CD14-positive monocyte (primary cell): ENCODE measurements around the gene RNF26. TPM values are rescaled to one million over a fixed set of nuclear protein-coding genes. Genes with fewer than 3 reads are reported as not detected.

ENCODE experiments used
- DNase-seq, 3 donors: peaks; one replicate each; pipeline ENCODE4 v3.0.0-alpha.2; 2011 to 2022
- H2AFZ ChIP-seq: 2 replicates; pipeline ENCODE4 v1.6.0; 2012; ENCODE audit warnings: mild to moderate bottlenecking, low read depth, low read length, inconsistent platforms; ENCODE audit not compliant: insufficient read depth, poor library complexity, severe bottlenecking
- H3K27ac ChIP-seq, 2 donors: 1 replicate in 1 of 2; 2 replicates in 1 of 2; pipeline ENCODE4 v1.5.1; 2012 to 2013; ENCODE audit warnings: low read length in 2 of 2, control low read depth in 1 of 2, inconsistent platforms in 1 of 2, low read depth in 1 of 2, mild to moderate bottlenecking in 1 of 2
- H3K27me3 ChIP-seq, 2 donors: one replicate each; pipeline versions ENCODE4 v1.6.0 to v1.6.1; 2011 to 2013; ENCODE audit warnings: low read length in 2 of 2; ENCODE audit not compliant: control insufficient read depth in 2 of 2, insufficient read depth in 2 of 2
- H3K36me3 ChIP-seq, 2 donors: replicated peaks in 1 of 2; 1 replicate in 1 of 2; 2 replicates in 1 of 2; pipeline versions ENCODE4 v1.5.1 to v1.6.1; 2012 to 2013; ENCODE audit warnings: low read length in 2 of 2, control low read depth in 1 of 2, inconsistent platforms in 1 of 2, mild to moderate bottlenecking in 1 of 2; ENCODE audit not compliant: insufficient read depth in 2 of 2, control insufficient read depth in 1 of 2
- H3K4me1 ChIP-seq, 2 donors: 1 replicate in 1 of 2; 2 replicates in 1 of 2; pipeline versions ENCODE4 v1.5.1 to v1.6.1; 2012 to 2013; ENCODE audit warnings: low read length in 2 of 2, control low read depth in 1 of 2, inconsistent platforms in 1 of 2, mild to moderate bottlenecking in 1 of 2, moderate library complexity in 1 of 2; ENCODE audit not compliant: insufficient read depth in 2 of 2, control insufficient read depth in 1 of 2
- H3K4me2 ChIP-seq: replicated peaks from 2 replicates; pipeline ENCODE3; 2012; ENCODE audit warnings: low read length, moderate library complexity, mild to moderate bottlenecking; ENCODE audit not compliant: poor library complexity, severe bottlenecking; ENCODE audit errors: extremely low read depth
- H3K4me3 ChIP-seq, 3 experiments: fragments of 200-600 bp in 1 of 3; sonication (generic) in 1 of 3; replicated peaks in 1 of 3; 1 replicate in 2 of 3; 2 replicates in 1 of 3; pipeline ENCODE4 v1.5.1; 2011 to 2013; ENCODE audit warnings: low read length in 3 of 3, mild to moderate bottlenecking in 3 of 3, control low read depth in 2 of 3, low read depth in 2 of 3, inconsistent platforms in 1 of 3, moderate library complexity in 1 of 3
- H3K79me2 ChIP-seq: 2 replicates; pipeline ENCODE4 v1.6.0; 2012; ENCODE audit warnings: mild to moderate bottlenecking, control low read depth, inconsistent platforms, low read length, moderate library complexity; ENCODE audit not compliant: insufficient read depth
- H3K9ac ChIP-seq: 2 replicates; pipeline ENCODE4 v1.6.0; 2017; ENCODE audit warnings: low read length, mild to moderate bottlenecking; ENCODE audit not compliant: insufficient read depth, poor library complexity, severe bottlenecking
- H3K9me3 ChIP-seq, 2 donors: replicated peaks in 1 of 2; 1 replicate in 1 of 2; 2 replicates in 1 of 2; pipeline versions ENCODE4 v1.5.1 to v1.6.1; 2012 to 2013; ENCODE audit warnings: low read length in 2 of 2, control low read depth in 1 of 2; ENCODE audit not compliant: control insufficient read depth in 1 of 2, insufficient read depth in 1 of 2
- H4K20me1 ChIP-seq: 2 replicates; pipeline ENCODE4 v1.6.0; 2012; ENCODE audit warnings: mild to moderate bottlenecking, low read length, control low read depth, moderate library complexity; ENCODE audit not compliant: insufficient read depth
- H3K27ac Mint-ChIP-seq, 7 donors: one replicate each; pipeline ENCODE4 v1.8.0; 2020; ENCODE audit warnings: mild to moderate bottlenecking in 7 of 7, mixed read lengths in 7 of 7, moderate library complexity in 6 of 7, inconsistent platforms in 2 of 7
- H3K27me3 Mint-ChIP-seq, 3 donors: one replicate each; pipeline ENCODE4 v1.8.0; 2021 to 2022; ENCODE audit warnings: low read depth in 3 of 3, mild to moderate bottlenecking in 3 of 3, mixed read lengths in 3 of 3, moderate library complexity in 3 of 3, inconsistent platforms in 1 of 3
- H3K36me3 Mint-ChIP-seq, 2 donors: one replicate each; pipeline ENCODE4 v1.8.0; 2020; ENCODE audit warnings: mixed read lengths in 2 of 2, inconsistent platforms in 1 of 2, mild to moderate bottlenecking in 1 of 2
- H3K4me1 Mint-ChIP-seq: one replicate; pipeline ENCODE4 v1.8.0; 2020; ENCODE audit warnings: mild to moderate bottlenecking, mixed read lengths
- H3K4me3 Mint-ChIP-seq, 2 donors: one replicate each; pipeline ENCODE4 v1.8.0; 2020; ENCODE audit warnings: mild to moderate bottlenecking in 2 of 2, mixed read lengths in 2 of 2, moderate library complexity in 1 of 2
- H3K9me3 Mint-ChIP-seq, 7 donors: one replicate each; pipeline ENCODE4 v1.8.0; 2020 to 2022; ENCODE audit warnings: mixed read lengths in 7 of 7, mild to moderate bottlenecking in 6 of 7, moderate library complexity in 6 of 7, inconsistent platforms in 2 of 7
- CTCF ChIP-seq: fragments of 200-600 bp; IDR thresholded peaks from one replicate; pipeline ENCODE4 v1.8.0; 2022; ENCODE audit warnings: antibody characterized with exemption, mild to moderate bottlenecking
- WGBS: methylation state at CpG from one replicate; pipeline ENCODE4 v1.1.5; 2013; ENCODE audit warnings: missing lambda C conversion rate; ENCODE audit not compliant: insufficient coverage; 5-methylcytosine and 5-hydroxymethylcytosine counted together
- intact Hi-C, 2 donors: fragments of 100-400 bp; cut with micrococcal nuclease; formaldehyde crosslinking; loops; one replicate each; pipeline versions ENCODE4 v1.15.0 to v1.15.1; 2023
- polyA plus RNA-seq, 3 donors: library from polyadenylated mRNA; depleted of rRNA in 1 of 3; unstranded in 2 of 3; stranded (reverse) in 1 of 3; fragments of 300-500 nt in 2 of 3; fragments of >200 nt in 1 of 3; fragmentation: Illumina TruSeq in 2 of 3; gene quantifications; 1 replicate in 2 of 3; 2 replicates in 1 of 3; pipeline ENCODE4 v1.2.3, GENCODE V29; 2012 to 2021

RNF26 gene
- polyA plus RNA-seq, 3 donors: 6.8 to 27.6 (median 20.5) TPM

- peak overlapping the region; percentile 91 for H2AFZ ChIP-seq
- intact Hi-C loops: no loop called here
Measured at GRCh38 chr11:119320240-119320775, 14.0 kb upstream of the RNF26 start.

More at GRCh38 chr11:119320240-119320775, 14.0 kb upstream of the RNF26 start:
- Histone ChIP-seq H3K4me2 (peak overlapping the region; percentile 92), H4K20me1 (no peaks in the 10 kb centered on the region), H3K4me1 (peaks cover 36 to 37% of the 10 kb centered on the region in 2 donors), H3K27ac (no peak overlapping the region), H3K27me3 (peaks cover 28 to 66% of the 10 kb centered on the region in 2 donors), H3K36me3 (no peaks in the 10 kb centered on the region), H3K4me3 (peak overlapping the region in 1 of 3 experiments; percentile 77), H3K9me3 (peaks cover 0 to 8% of the 10 kb centered on the region in 2 donors), H3K9ac (peak overlapping the region; percentile 61), H3K79me2 (no peaks in the 10 kb centered on the region)
- 54% methylated on average over 8 of the region's 17 CpGs for WGBS
- peaks cover 0 to 7% (median 0%) of the 10 kb centered on the region in 7 donors for H3K9me3 Mint-ChIP-seq
- H3K27ac Mint-ChIP-seq: peak overlapping the region in 1 of 7 donors; percentile 55
- peaks cover 0 to 8% of the 10 kb centered on the region in 2 donors for H3K36me3 Mint-ChIP-seq
- peak in 1 of 3 donors; percentile 2 for DNase-seq
- H3K27me3 Mint-ChIP-seq: peaks cover 59 to 69% (median 64%) of the 10 kb centered on the region in 3 donors
- H3K4me3 Mint-ChIP-seq: peak overlapping the region in 1 of 2 donors; percentile 83
- H3K4me1 Mint-ChIP-seq: peaks cover 33% of the 10 kb centered on the region
- TF ChIP-seq CTCF: no peak
